NCI-H1694 (cell line): ENCODE results near the gene DPYSL4.

ENCODE experiments used
- DNase-seq: peaks from one replicate; lab custom pipeline; 2025; lab: John Stamatoyannopoulos, UW

The DPYSL4 gene

GRCh38 chr10:132243141-132243540, 56.4 kb downstream of the DPYSL4 start:
- no peak for DNase-seq

- no peak for DNase-seq
Observed at GRCh38 chr10:132243626-132244025, 56.9 kb downstream of the DPYSL4 start.

GRCh38 chr10:132245056-132245455, 58.3 kb downstream of the DPYSL4 start:
- DNase-seq: no peak

GRCh38 chr10:132246296-132246695, 59.5 kb downstream of the DPYSL4 start:
- no peak for DNase-seq

GRCh38 chr10:132247943-132248342, 61.2 kb downstream of the DPYSL4 start:
- no peak for DNase-seq

- DNase-seq: no peak
Observed at GRCh38 chr10:132248455-132249225, 61.9 kb downstream of the DPYSL4 start.

- DNase-seq: no peak
Observed at GRCh38 chr10:132249226-132249724, 62.5 kb downstream of the DPYSL4 start.

GRCh38 chr10:132249824-132250375, 63.2 kb downstream of the DPYSL4 start:
- DNase-seq: no peak

GRCh38 chr10:132250481-132251475, 64.0 kb downstream of the DPYSL4 start:
- no peak for DNase-seq

GRCh38 chr10:132251928-132252327, 65.2 kb downstream of the DPYSL4 start:
- DNase-seq: no peak

- DNase-seq: no peak
Observed at GRCh38 chr10:132252412-132252811, 65.7 kb downstream of the DPYSL4 start.

- DNase-seq: no peak
Observed at GRCh38 chr10:132253092-132253687, 66.4 kb downstream of the DPYSL4 start.

- no peak for DNase-seq
Observed at GRCh38 chr10:132254841-132255240, 68.1 kb downstream of the DPYSL4 start.
